OCI-LY1 (cell line): ENCODE results near the gene PCDHGB5.

Experiments used
- H2AFZ ChIP-seq: fragments of 200-600 bp; sonication (generic), shearing (Covaris generic); 2 replicates; pipeline ENCODE4 v1.6.0; 2014; ENCODE audit warnings: antibody characterized with exemption, mild to moderate bottlenecking, low read length
- H3F3A ChIP-seq: fragments of 200-600 bp; sonication (generic), shearing (Covaris generic); 2 replicates; pipeline ENCODE4 v1.6.0; 2014; ENCODE audit warnings: mild to moderate bottlenecking, antibody characterized with exemption, low read length, moderate library complexity; ENCODE audit not compliant: insufficient read depth
- H3K27ac ChIP-seq: fragments of 200-600 bp; sonication (generic); 2 replicates; pipeline ENCODE4 v1.5.1; 2014; ENCODE audit warnings: low read length, mixed run types, mild to moderate bottlenecking, low read depth; ENCODE audit not compliant: poor library complexity, severe bottlenecking
- H3K27me3 ChIP-seq: fragments of 200-600 bp; sonication (generic); 2 replicates; pipeline ENCODE4 v1.6.0; 2014; ENCODE audit warnings: antibody characterized with exemption, mild to moderate bottlenecking, low read length, moderate library complexity; ENCODE audit not compliant: insufficient read depth
- H3K36me3 ChIP-seq: fragments of 200-600 bp; sonication (generic); 2 replicates; pipeline ENCODE4 v1.6.1; 2014; ENCODE audit warnings: mild to moderate bottlenecking, antibody characterized with exemption, low read length, moderate library complexity, mixed read lengths; ENCODE audit not compliant: insufficient read depth
- H3K4me1 ChIP-seq: fragments of 200-600 bp; sonication (generic); 2 replicates; pipeline ENCODE4 v1.5.1; 2014; ENCODE audit warnings: mild to moderate bottlenecking, low read length, moderate library complexity; ENCODE audit not compliant: insufficient read depth, severe bottlenecking
- H3K4me2 ChIP-seq: fragments of 200-600 bp; sonication (generic), shearing (Covaris generic); 2 replicates; pipeline ENCODE4 v1.6.1; 2014; ENCODE audit warnings: low read length
- H3K4me3 ChIP-seq: fragments of 200-600 bp; sonication (generic); 2 replicates; pipeline ENCODE4 v1.5.1; 2014; ENCODE audit warnings: low read length, low read depth, mild to moderate bottlenecking, mixed read lengths; ENCODE audit not compliant: poor library complexity, severe bottlenecking
- H3K79me2 ChIP-seq: fragments of 200-600 bp; shearing (Covaris generic); 2 replicates; pipeline ENCODE4 v1.6.1; 2016; ENCODE audit warnings: mixed run types, low read length, mixed read lengths; ENCODE audit not compliant: insufficient read depth
- H3K9ac ChIP-seq: fragments of 200-600 bp; sonication (generic), shearing (Covaris generic); 2 replicates; pipeline ENCODE4 v1.6.1; 2014; ENCODE audit warnings: mild to moderate bottlenecking, low read length, mixed read lengths
- H3K9me2 ChIP-seq: fragments of 200-600 bp; sonication (generic), shearing (Covaris generic); 2 replicates; pipeline ENCODE4 v1.6.1; 2014; ENCODE audit warnings: low read depth, mild to moderate bottlenecking, low read length, mixed read lengths
- H3K9me3 ChIP-seq: fragments of 200-600 bp; shearing (Covaris generic); 2 replicates; pipeline ENCODE4 v1.6.1; 2014; ENCODE audit warnings: low read length, mixed read lengths
- H4K20me1 ChIP-seq: fragments of 200-600 bp; sonication (generic), shearing (Covaris generic); 2 replicates; pipeline ENCODE4 v1.6.0; 2016; ENCODE audit warnings: mild to moderate bottlenecking, low read length; ENCODE audit not compliant: insufficient read depth
- EZH2 ChIP-seq: fragments of 200-600 bp; sonication (generic), shearing (Covaris generic); IDR thresholded peaks from 2 replicates; pipeline ENCODE4 v1.8.0; 2017; ENCODE audit warnings: borderline replicate concordance, mixed run types, mild to moderate bottlenecking, antibody characterized with exemption, low read length, moderate library complexity, mixed read lengths
- TF ChIP-seq, protein P1 (sequence below): fragments of 200-600 bp; sonication (generic), shearing (Covaris generic); IDR thresholded peaks from 2 replicates; pipeline ENCODE4 v1.5.1; 2017; ENCODE audit warnings: mild to moderate bottlenecking, antibody characterized with exemption, low read length, moderate library complexity, mixed read lengths

The PCDHGB5 gene

DNA sequence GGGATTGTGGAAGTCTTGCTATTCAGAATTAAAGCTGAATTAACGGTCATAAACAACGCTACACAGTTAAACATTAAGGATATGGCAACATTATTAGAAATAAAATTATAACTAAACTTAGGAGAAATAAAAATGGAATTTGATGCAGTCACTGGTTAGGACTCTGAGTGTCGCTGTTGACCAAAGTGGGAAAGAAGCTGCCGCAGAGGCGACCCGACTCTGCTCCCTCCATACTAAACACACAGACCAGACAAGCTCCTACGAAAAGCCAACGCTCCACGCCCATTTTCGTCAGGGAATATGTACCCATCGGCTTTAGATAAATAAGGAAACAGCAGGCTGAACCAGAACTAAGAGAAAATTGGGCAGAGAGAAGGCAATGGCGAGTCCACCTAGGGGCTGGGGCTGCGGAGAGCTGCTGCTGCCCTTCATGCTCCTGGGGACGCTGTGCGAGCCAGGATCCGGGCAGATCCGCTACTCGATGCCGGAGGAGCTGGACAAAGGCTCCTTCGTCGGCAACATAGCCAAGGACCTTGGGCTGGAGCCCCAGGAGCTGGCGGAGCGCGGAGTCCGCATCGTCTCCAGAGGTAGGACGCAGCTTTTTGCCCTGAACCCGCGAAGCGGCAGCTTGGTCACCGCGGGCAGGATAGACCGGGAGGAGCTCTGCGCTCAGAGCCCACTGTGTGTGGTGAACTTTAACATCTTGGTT lies 33.6 kb upstream of the PCDHGB5 start, which contains the start of gene PCDHGA5:
Gene PCDHGA5, plus strand, starts transcription at position 211 of the 709 bp plus-strand sequence. Its CDS starts 169 bp downstream, at position 380.
- Histone ChIP-seq H3K9me3 (peaks cover 37% of the 10 kb centered on the region), H4K20me1 (no peaks in the 10 kb centered on the region), H3K4me3 (no peak within 1 kb of the TSS)

DNA sequence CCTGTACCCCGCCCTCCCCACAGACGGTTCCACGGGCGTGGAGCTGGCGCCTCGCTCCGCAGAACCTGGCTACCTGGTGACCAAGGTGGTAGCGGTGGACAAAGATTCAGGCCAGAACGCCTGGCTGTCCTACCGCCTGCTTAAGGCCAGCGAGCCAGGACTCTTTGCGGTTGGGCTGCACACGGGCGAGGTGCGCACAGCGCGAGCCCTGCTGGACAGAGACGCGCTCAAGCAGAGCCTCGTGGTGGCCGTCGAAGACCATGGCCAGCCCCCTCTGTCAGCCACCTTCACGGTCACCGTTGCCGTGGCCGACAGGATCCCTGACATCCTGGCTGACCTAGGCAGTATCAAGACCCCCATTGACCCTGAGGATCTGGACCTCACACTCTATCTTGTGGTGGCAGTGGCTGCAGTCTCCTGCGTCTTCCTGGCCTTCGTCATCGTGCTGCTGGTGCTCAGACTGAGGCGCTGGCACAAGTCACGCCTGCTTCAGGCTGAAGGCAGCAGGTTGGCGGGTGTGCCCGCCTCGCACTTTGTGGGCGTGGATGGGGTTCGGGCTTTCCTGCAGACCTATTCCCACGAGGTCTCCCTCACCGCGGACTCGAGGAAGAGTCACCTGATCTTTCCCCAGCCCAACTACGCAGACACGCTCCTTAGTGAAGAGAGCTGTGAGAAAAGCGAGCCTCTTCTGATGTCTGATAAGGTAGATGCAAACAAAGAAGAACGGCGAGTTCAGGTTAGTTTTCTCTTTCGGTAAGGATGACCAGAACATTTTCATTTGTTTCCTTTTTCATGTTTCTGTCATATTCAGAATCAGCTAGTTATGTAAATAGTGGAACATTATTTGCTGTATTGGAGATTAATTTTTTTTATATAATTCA lies 31.5 kb upstream of the PCDHGB5 start:
- Histone ChIP-seq H2AFZ (no peak overlapping the region), H3K9ac (no peak overlapping the region), H3K4me2 (no peak overlapping the region), H3K27ac (no peak overlapping the region), H3K9me3 (peaks cover 32% of the 10 kb centered on the region), H3K27me3 (no peaks in the 10 kb centered on the region), H3K4me3 (no peak overlapping the region), H4K20me1 (no peaks in the 10 kb centered on the region), H3K36me3 (no peaks in the 10 kb centered on the region), H3K9me2 (no peaks in the 10 kb centered on the region), H3K4me1 (no peaks in the 10 kb centered on the region), H3K79me2 (no peaks in the 10 kb centered on the region), H3F3A (no peaks in the 10 kb centered on the region)
- TF ChIP-seq, protein P1, sequence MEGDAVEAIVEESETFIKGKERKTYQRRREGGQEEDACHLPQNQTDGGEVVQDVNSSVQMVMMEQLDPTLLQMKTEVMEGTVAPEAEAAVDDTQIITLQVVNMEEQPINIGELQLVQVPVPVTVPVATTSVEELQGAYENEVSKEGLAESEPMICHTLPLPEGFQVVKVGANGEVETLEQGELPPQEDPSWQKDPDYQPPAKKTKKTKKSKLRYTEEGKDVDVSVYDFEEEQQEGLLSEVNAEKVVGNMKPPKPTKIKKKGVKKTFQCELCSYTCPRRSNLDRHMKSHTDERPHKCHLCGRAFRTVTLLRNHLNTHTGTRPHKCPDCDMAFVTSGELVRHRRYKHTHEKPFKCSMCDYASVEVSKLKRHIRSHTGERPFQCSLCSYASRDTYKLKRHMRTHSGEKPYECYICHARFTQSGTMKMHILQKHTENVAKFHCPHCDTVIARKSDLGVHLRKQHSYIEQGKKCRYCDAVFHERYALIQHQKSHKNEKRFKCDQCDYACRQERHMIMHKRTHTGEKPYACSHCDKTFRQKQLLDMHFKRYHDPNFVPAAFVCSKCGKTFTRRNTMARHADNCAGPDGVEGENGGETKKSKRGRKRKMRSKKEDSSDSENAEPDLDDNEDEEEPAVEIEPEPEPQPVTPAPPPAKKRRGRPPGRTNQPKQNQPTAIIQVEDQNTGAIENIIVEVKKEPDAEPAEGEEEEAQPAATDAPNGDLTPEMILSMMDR: no peak
- TF ChIP-seq EZH2: no peak

More for the DNA sequence above, 33.6 kb upstream of the PCDHGB5 start, which contains the start of gene PCDHGA5:
- Histone ChIP-seq H3K27ac (no peak within 1 kb of the TSS), H3F3A (no peaks in the 10 kb centered on the region), H3K9ac (no peak within 1 kb of the TSS), H3K36me3 (no peaks in the 10 kb centered on the region), H3K27me3 (no peaks in the 10 kb centered on the region), H3K4me2 (no peak within 1 kb of the TSS), H3K9me2 (no peaks in the 10 kb centered on the region), H3K4me1 (no peaks in the 10 kb centered on the region), H3K79me2 (no peaks in the 10 kb centered on the region), H2AFZ (no peak within 1 kb of the TSS)
- no peak for TF ChIP-seq EZH2
- TF ChIP-seq, protein P1: no peak

DNA sequence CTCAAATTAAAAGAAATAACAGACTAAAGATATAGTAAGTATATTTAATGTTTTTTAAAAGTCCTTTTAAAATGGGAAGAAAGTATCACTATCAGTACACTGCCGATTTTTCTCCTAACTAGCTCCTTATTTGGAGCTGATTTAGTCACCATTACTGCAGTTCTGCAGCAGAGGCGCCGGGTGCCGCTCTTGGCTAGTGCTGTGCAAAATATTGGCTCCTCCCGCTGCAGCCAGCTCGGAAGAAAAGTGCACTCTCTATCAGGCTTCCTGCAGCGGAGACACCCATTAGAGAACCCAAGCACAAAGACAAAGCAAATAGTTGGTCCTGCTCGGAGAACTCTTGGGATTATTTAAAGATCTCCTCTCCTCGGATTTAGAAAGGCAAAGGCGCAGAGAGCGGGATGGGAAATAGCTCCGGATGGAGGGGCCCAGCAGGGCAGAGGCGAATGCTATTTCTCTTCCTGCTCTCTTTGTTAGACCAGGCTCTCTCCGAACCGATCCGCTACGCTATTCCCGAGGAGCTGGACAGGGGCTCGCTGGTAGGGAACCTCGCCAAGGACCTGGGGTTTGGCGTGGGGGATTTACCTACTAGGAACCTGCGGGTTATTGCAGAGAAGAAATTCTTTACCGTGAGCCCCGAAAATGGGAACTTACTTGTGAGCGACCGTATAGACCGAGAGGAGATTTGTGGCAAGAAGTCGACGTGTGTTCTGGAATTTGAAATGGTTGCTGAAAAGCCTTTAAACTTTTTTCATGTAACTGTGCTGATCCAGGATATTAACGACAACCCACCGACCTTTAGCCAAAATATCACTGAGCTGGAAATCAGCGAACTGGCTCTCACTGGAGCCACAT lies 27.5 kb upstream of the PCDHGB5 start, which contains the start of gene PCDHGB3:
Gene PCDHGB3, plus strand, starts transcription at position 249 of the 855 bp plus-strand sequence. Its CDS starts 153 bp downstream, at position 402.
- Histone ChIP-seq H3K4me2 (no peak within 1 kb of the TSS), H4K20me1 (no peaks in the 10 kb centered on the region), H3K4me1 (no peaks in the 10 kb centered on the region), H2AFZ (no peak within 1 kb of the TSS), H3K9me3 (peaks cover 27% of the 10 kb centered on the region), H3K4me3 (no peak within 1 kb of the TSS), H3K27ac (no peak within 1 kb of the TSS), H3F3A (no peaks in the 10 kb centered on the region), H3K9ac (no peak within 1 kb of the TSS), H3K9me2 (no peaks in the 10 kb centered on the region), H3K79me2 (no peaks in the 10 kb centered on the region), H3K27me3 (no peaks in the 10 kb centered on the region), H3K36me3 (no peaks in the 10 kb centered on the region)
- TF ChIP-seq, protein P1: 0 out of 2 replicates have a peak, but pooled peaks have one; percentile 13
- TF ChIP-seq EZH2: no peak
